ENCODE results near the gene MRPS25.

The MRPS25 gene

GRCh38 chr3:15064835-15065549 is at the start of gene MRPS25:
MRPS25 (minus strand) TSS chr3:15065315; CDS start chr3:15065194, 121 bp downstream.
- ChIA-PET CTCF (interaction anchor here (1.2 kb wide), 1 partner anchor 8 kb away, joined by 3 read pairs; no protein-coding TSS in a partner anchor), POLR2A (interaction anchor here (0.5 to 2.4 kb wide), 22 partner anchors 9 to 414 kb away, joined by 3 to 15 read pairs (median 4); partner anchors contain the start of genes CAPN7, CCDC174 and RBSN)
- peak; percentile 96 for DNase-seq (ENCODE audit: extremely low spot score)
- TF ChIP-seq L3MBTL2 (conservative IDR thresholded peaks at IDR 0.05): peak; percentile 94
- no peak for TF ChIP-seq ZNF384 (IDR thresholded peaks at IDR 0.05)
- peak; percentile 69; the same call in 1 of the 2 replicates for TF ChIP-seq ELF4 (IDR thresholded peaks at IDR 0.05)
- no peak for TF ChIP-seq HDGF (IDR thresholded peaks at IDR 0.05; ENCODE audit: borderline replicate concordance)
- no peak for TF ChIP-seq NFRKB (IDR thresholded peaks at IDR 0.05)
- TF ChIP-seq TARDBP (IDR thresholded peaks at IDR 0.05): no peak
- no peak for TF ChIP-seq CTBP1 (IDR thresholded peaks at IDR 0.05; ENCODE audit: borderline replicate concordance)
- TF ChIP-seq SUZ12 (IDR thresholded peaks at IDR 0.05): no peak

- DNase-seq (ENCODE audit: extremely low spot score): no peak
- ChIA-PET POLR2A (no interaction called here), CTCF (no interaction called here)
- TF ChIP-seq ZNF384 (IDR thresholded peaks at IDR 0.05): no peak
- TF ChIP-seq HDGF (IDR thresholded peaks at IDR 0.05; ENCODE audit: borderline replicate concordance): no peak
- TF ChIP-seq CTBP1 (IDR thresholded peaks at IDR 0.05; ENCODE audit: borderline replicate concordance): no peak
- no peak for TF ChIP-seq NFRKB (IDR thresholded peaks at IDR 0.05)
- TF ChIP-seq SP1 (IDR thresholded peaks at IDR 0.05): no peak
- no peak for TF ChIP-seq TARDBP (IDR thresholded peaks at IDR 0.05)
- no peak for TF ChIP-seq ELF4 (IDR thresholded peaks at IDR 0.05)
- no peak for TF ChIP-seq SUZ12 (IDR thresholded peaks at IDR 0.05)
- no peak for TF ChIP-seq LEF1 (IDR thresholded peaks at IDR 0.05; ENCODE audit: borderline replicate concordance)
- no peak for TF ChIP-seq FOXA1 (IDR thresholded peaks at IDR 0.05)
- TF ChIP-seq BHLHE40 (IDR thresholded peaks at IDR 0.05; ENCODE audit: borderline replicate concordance): no peak
- TF ChIP-seq FOXM1 (IDR thresholded peaks at IDR 0.05; ENCODE audit: borderline replicate concordance): no peak
- no peak for TF ChIP-seq ARNT (IDR thresholded peaks at IDR 0.05)
Measured at GRCh38 chr3:15113884-15114283, 48.8 kb upstream of the MRPS25 start.

GRCh38 chr3:15113471-15113870 is 48.4 kb upstream of the MRPS25 start:
- no peak for DNase-seq (ENCODE audit: extremely low spot score)
- ChIA-PET POLR2A (no interaction called here), CTCF (interaction anchor here (0.6 kb wide), 1 partner anchor 208 kb away, joined by 3 read pairs; no protein-coding TSS in a partner anchor)
- TF ChIP-seq ARNT (IDR thresholded peaks at IDR 0.05): no peak
- TF ChIP-seq FOXA1 (IDR thresholded peaks at IDR 0.05): no peak
- TF ChIP-seq TARDBP (IDR thresholded peaks at IDR 0.05): no peak
- no peak for TF ChIP-seq SUZ12 (IDR thresholded peaks at IDR 0.05)
- no peak for TF ChIP-seq ZNF384 (IDR thresholded peaks at IDR 0.05)
- TF ChIP-seq L3MBTL2 (conservative IDR thresholded peaks at IDR 0.05): no peak
- TF ChIP-seq FOXM1 (IDR thresholded peaks at IDR 0.05; ENCODE audit: borderline replicate concordance): no peak
- TF ChIP-seq LEF1 (IDR thresholded peaks at IDR 0.05; ENCODE audit: borderline replicate concordance): no peak
- TF ChIP-seq CTBP1 (IDR thresholded peaks at IDR 0.05; ENCODE audit: borderline replicate concordance): no peak

GRCh38 chr3:15112011-15112410 is 46.9 kb upstream of the MRPS25 start:
- POLR2A ChIA-PET: no interaction called here

GRCh38 chr3:15110206-15110605 is 45.1 kb upstream of the MRPS25 start:
- CTCF ChIA-PET: no interaction called here
- POLR2A ChIA-PET: no interaction called here
- TF ChIP-seq FOXA1 (IDR thresholded peaks at IDR 0.05) (no peak), LEF1 (IDR thresholded peaks at IDR 0.05; ENCODE audit: borderline replicate concordance) (no peak), ELF4 (IDR thresholded peaks at IDR 0.05) (no peak), ZNF384 (IDR thresholded peaks at IDR 0.05) (no peak), FOXK2 (IDR thresholded peaks at IDR 0.05) (no peak), HDGF (IDR thresholded peaks at IDR 0.05; ENCODE audit: borderline replicate concordance) (no peak), NFRKB (IDR thresholded peaks at IDR 0.05) (no peak), SUZ12 (IDR thresholded peaks at IDR 0.05) (no peak), BHLHE40 (IDR thresholded peaks at IDR 0.05; ENCODE audit: borderline replicate concordance) (no peak), PKNOX1 (IDR thresholded peaks at IDR 0.05) (no peak), L3MBTL2 (conservative IDR thresholded peaks at IDR 0.05) (no peak), TARDBP (IDR thresholded peaks at IDR 0.05) (no peak), FOXM1 (IDR thresholded peaks at IDR 0.05; ENCODE audit: borderline replicate concordance) (no peak), CTBP1 (IDR thresholded peaks at IDR 0.05; ENCODE audit: borderline replicate concordance) (no peak), ARNT (IDR thresholded peaks at IDR 0.05) (no peak), SP1 (IDR thresholded peaks at IDR 0.05) (no peak)
- no peak for DNase-seq (ENCODE audit: extremely low spot score)

More at GRCh38 chr3:15112011-15112410, 46.9 kb upstream of the MRPS25 start:
- TF ChIP-seq FOXK2 (IDR thresholded peaks at IDR 0.05) (no peak), NFRKB (IDR thresholded peaks at IDR 0.05) (no peak), FOXM1 (IDR thresholded peaks at IDR 0.05; ENCODE audit: borderline replicate concordance) (no peak), TARDBP (IDR thresholded peaks at IDR 0.05) (no peak), ZNF384 (IDR thresholded peaks at IDR 0.05) (no peak), BHLHE40 (IDR thresholded peaks at IDR 0.05; ENCODE audit: borderline replicate concordance) (no peak), CTBP1 (IDR thresholded peaks at IDR 0.05; ENCODE audit: borderline replicate concordance) (no peak), SUZ12 (IDR thresholded peaks at IDR 0.05) (no peak), L3MBTL2 (conservative IDR thresholded peaks at IDR 0.05) (no peak), LEF1 (IDR thresholded peaks at IDR 0.05; ENCODE audit: borderline replicate concordance) (no peak), HDGF (IDR thresholded peaks at IDR 0.05; ENCODE audit: borderline replicate concordance) (no peak), ARNT (IDR thresholded peaks at IDR 0.05) (no peak), FOXA1 (IDR thresholded peaks at IDR 0.05) (no peak), SP1 (IDR thresholded peaks at IDR 0.05) (no peak)
- CTCF ChIA-PET: no interaction called here
- DNase-seq (ENCODE audit: extremely low spot score): no peak

GRCh38 chr3:15108869-15109268 is 43.8 kb upstream of the MRPS25 start:
- no peak for DNase-seq (ENCODE audit: extremely low spot score)

More at GRCh38 chr3:15108869-15109268, 43.8 kb upstream of the MRPS25 start:
- POLR2A ChIA-PET: interaction anchor here (1.8 to 1.9 kb wide), 2 partner anchors 10 to 97 kb away, joined by 7 to 8 read pairs; partner anchors contain the start of genes CAPN7 and RBSN
- TF ChIP-seq ARNT (IDR thresholded peaks at IDR 0.05): no peak
- TF ChIP-seq NFRKB (IDR thresholded peaks at IDR 0.05): no peak
- TF ChIP-seq LEF1 (IDR thresholded peaks at IDR 0.05; ENCODE audit: borderline replicate concordance): no peak
- no peak for TF ChIP-seq FOXK2 (IDR thresholded peaks at IDR 0.05)
- no peak for TF ChIP-seq PKNOX1 (IDR thresholded peaks at IDR 0.05)
- no peak for TF ChIP-seq FOXA1 (IDR thresholded peaks at IDR 0.05)
- no peak for TF ChIP-seq L3MBTL2 (conservative IDR thresholded peaks at IDR 0.05)
- TF ChIP-seq SUZ12 (IDR thresholded peaks at IDR 0.05): no peak
- TF ChIP-seq CTBP1 (IDR thresholded peaks at IDR 0.05; ENCODE audit: borderline replicate concordance): no peak
- no peak for TF ChIP-seq ELF4 (IDR thresholded peaks at IDR 0.05)
- no peak for TF ChIP-seq ZNF384 (IDR thresholded peaks at IDR 0.05)
- TF ChIP-seq HDGF (IDR thresholded peaks at IDR 0.05; ENCODE audit: borderline replicate concordance): no peak
- TF ChIP-seq SP1 (IDR thresholded peaks at IDR 0.05): no peak
- TF ChIP-seq TARDBP (IDR thresholded peaks at IDR 0.05): no peak
- CTCF ChIA-PET: interaction anchor here (0.6 to 1.4 kb wide), 12 partner anchors 8 to 296 kb away, joined by 3 to 6 read pairs (median 3); partner anchors contain the start of gene RBSN
